HG03442 (cell line): ENCODE data around the gene AGO1.
A peak's percentile ranks its signal among the peaks of the same experiment; 100 is the strongest.
"Not testable (repeated sequence)": the region's sequence is repeated elsewhere in the genome, so short reads cannot be mapped to it uniquely, and the experiment has no call there.

Experiments used
- ATAC-seq: cut with Tn5 transposase; IDR thresholded peaks from one replicate; pipeline ENCODE4 v1.9.1; 2021; ENCODE audit warnings: mild to moderate bottlenecking, moderate library complexity; ENCODE audit not compliant: unreplicated experiment

Gene AGO1

DNA sequence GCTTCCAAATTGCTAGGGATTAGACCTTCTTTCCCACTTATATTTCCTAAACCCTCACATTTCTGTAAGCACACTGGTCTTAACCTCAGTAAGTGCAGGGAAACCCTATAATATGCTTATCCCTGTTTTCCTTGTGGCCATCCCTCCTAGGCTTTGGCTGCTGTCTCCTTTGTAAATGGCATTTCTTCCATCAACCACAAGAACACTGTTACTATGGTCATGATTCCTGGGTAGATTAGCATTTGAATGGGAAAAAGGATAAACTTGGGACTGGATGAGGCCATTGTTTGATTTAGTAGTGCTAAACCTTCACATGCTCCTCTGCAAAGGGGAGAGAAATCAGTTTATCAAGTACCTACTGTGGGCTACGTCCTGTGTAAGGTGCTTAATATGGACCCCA lies 31.7 kb downstream of the AGO1 start:
- no peak for ATAC-seq

DNA sequence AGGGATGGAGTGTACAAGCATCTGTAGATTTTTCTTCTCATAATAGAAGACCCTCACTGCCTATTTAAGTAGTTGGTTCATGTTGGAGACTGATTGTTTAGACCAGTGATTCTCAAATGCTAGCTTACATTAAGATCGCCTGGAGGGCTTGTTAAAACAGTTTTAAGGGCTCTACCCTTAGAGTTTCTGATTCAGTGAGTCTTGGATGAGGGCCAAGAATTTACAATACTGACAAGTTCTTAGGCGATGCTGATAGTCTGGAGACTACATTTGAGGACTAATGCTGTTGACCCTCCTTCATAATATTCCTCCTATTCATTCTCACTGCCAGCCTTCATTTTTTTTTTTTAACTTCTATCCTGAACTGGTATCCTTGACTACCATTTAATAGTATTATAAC lies 32.7 kb downstream of the AGO1 start:
- ATAC-seq, result no peak

- no peak for ATAC-seq
Observed at GRCh38 chr1:35923791-35924221, 40.8 kb downstream of the AGO1 start.

DNA sequence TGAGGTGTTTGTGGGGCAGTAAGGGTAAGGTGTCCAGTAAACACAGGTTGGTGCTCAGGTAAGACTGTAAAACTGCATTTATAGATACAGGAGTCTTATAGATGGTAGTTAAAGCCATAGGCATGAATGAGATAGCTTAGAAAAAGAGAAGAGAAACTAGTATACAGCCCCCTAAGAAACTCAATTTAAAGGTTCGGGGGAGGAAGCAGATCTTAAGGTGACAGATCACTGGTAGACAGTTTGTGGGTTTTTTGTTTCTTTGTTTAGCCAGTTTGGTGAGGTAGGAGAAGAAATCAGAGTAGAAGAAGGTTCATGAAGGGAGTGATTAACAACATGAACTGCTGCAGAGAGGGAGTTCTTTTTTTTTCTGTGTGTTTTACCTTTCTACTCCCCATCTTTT lies 41.8 kb downstream of the AGO1 start:
- no peak for ATAC-seq

- no peak for ATAC-seq
Observed at GRCh38 chr1:35925741-35926140, 42.7 kb downstream of the AGO1 start.

DNA sequence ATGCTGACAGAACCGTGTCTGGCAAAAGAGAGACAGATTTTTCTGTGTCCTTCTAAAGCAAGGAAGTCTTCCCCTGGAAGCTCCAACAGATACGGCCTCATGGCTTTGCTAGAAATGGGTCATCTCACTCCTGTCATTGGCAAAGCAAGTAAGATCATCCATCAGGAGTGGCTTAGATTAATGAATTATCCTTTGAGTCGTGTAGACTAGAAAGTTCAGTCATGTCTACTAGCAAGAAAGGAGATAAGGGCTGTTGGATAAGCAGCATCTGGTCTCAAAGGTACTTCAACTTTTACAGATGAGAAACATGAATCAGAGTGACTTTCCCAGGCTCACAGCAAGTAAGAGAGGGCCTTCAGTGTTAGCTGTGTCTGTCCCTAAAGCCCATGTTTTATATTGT lies 44.5 kb downstream of the AGO1 start:
- no peak for ATAC-seq

DNA sequence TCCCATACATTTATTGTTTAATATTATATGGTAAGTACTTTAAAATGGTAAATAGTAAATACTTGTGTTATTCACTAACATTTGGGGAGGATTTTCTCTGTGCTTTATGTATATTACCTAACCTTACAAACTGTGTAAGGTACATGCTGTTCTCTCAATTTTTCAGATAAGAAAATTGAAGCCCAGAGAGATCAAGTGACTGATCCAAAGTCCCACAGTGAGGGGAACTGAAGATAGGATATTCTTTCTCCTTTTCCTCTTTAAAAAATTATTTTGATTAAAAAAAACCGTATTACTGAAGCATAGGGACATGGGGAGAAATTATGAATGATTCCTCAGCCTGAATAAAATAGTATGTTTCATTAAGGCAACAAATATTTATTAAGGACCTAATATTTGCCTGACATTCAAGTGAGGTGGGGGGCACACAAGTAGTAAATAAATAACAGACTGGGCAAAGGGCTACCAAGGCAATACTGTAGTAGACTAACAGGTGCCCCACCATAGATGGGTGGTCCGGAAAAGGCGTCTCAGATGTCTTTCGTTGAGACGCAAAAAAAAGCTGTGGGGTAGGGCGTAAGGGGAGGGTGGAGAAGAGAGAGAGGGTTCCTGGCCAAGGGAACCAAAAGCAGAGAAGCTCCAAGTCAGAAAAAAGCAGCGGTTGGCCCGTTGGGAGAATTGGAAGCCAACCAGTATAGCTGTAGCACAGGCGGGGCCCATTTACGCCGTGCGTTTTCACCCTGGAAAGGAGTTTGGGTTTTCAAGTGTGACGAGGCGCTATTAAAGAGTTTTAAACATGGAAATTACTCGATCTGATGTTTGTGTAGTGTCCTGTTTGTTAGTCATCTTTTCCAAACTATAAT lies 47.0 kb downstream of the AGO1 start:
- ATAC-seq, result no peak

GRCh38 chr1:35930593-35931445 lies 47.8 kb downstream of the AGO1 start, which contains the start of gene AGO3:
Gene AGO3, plus strand, starts transcription at chr1:35931105. Its CDS starts 322 bp downstream, at chr1:35931427.
- ATAC-seq, result peak; percentile 77

DNA sequence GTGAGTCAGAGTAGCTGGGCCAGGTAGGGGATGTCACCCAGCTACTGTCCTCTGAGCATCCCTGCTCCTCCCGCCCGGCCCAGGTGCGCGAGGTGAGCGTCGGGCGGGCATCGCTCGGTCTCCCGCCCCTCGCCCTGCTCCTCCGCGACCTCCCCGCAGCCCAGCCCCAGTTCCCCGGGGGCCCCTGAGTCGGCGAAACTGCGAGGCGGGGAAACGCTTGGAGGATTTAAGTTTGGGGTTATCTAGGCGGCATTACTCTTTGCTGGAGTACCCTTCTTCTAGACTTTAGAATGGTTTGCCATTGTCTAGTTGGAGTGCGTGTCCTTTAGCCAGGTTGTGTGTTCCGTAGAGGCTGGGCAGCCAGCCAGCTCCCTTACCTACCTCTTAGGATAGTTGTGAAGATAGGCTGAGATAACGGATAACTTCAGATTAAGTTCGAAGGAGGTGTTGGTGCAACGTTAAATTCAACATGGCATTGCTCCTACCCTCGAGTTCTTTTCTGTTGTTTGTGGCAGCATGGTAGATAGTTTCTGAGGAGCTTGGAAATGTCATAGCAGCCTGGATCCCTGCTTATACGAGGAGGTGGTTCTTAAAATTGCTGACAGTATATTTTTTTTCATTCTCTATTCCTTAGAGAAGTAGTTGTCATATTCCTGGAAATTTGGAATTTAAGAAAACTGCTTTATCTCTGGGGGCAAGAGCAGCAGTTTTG lies 48.6 kb downstream of the AGO1 start:
- peak; percentile 2 for ATAC-seq

DNA sequence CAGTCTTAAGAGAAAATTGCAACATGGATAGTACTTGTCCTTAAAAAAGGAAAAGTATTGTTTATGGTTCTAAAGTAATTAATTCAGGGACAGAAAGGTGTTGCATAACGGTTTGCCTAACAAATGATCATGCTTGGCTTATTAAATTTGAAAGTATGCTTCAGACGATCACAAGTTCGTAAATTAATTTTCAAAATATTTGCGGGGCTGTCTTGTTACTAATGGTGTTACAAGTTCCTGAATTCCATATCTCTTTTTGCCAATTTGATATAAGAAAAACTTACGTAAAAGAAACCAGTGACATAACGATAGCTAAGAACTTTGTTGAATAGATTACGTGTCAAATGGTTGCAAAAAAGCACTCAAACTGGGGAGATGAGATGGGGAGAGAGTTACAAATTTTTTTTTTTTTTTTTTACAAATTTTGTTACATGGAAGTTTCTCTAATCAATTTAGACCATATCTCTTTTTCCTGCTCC lies 49.2 kb downstream of the AGO1 start:
- ATAC-seq, result no peak

- no peak for ATAC-seq
Observed at GRCh38 chr1:35932941-35933340, 49.9 kb downstream of the AGO1 start.

GRCh38 chr1:35935442-35936388 lies 52.7 kb downstream of the AGO1 start:
- no peak for ATAC-seq

GRCh38 chr1:35936838-35937237 lies 53.8 kb downstream of the AGO1 start:
- ATAC-seq, result no peak

GRCh38 chr1:35939484-35939883 lies 56.5 kb downstream of the AGO1 start:
- ATAC-seq, result no peak

DNA sequence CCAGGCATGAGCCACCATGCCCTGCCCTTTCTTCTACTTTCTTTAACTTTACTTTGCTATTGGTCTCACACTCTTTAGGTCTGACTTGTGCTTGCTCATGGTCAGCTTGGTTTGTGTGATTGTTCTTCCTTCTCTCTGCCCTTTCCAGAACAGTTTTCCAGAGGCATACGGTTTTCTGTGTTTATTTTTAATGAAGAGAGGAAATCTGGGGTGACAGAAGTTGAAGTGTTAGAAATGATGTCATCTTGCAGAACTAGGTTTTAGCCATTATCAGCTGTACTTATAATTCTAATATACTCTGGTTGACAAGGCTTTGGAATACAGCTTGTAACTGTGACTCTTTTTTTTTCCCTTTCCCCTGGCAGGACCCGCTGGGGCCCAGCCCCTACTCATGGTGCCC lies 62.3 kb downstream of the AGO1 start:
- ATAC-seq, result no peak

- ATAC-seq, result no peak
Observed at GRCh38 chr1:35947547-35947946, 64.5 kb downstream of the AGO1 start.

DNA sequence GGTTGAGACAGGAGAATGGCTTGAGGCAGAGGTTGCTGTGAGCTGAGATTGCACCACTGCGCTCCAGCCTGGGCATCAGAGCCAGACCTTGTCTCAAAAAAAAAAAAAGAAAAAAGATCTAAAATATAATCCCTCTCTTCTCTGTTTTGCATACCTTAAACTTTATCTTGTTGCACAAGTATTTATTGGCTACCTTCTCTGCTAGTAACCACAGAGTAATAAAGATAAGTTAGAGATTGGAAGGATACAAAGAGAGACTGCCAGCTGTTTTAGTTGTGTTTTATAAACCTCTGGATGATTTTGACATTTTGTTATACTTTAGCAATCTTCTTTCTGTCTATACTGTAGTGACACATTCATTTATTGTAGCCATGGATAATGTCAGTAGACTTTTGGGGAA lies 75.5 kb downstream of the AGO1 start:
- no peak for ATAC-seq

- no peak for ATAC-seq
Observed at GRCh38 chr1:35959304-35959703, 76.3 kb downstream of the AGO1 start.

GRCh38 chr1:35962952-35963351 lies 79.9 kb downstream of the AGO1 start:
- no peak for ATAC-seq

GRCh38 chr1:35964277-35964676 lies 81.3 kb downstream of the AGO1 start:
- not testable (repeated sequence) for ATAC-seq
